A172 (cell line): Measurements from ENCODE around the gene WWC1. TPM values are rescaled to one million over a fixed set of nuclear protein-coding genes. Genes with fewer than 3 reads are reported as not detected.

Experiments used
- DNase-seq: peaks from one replicate; pipeline ENCODE4 v3.0.0-alpha.2; 2015; ENCODE audit warnings: low spot score
- total RNA-seq: library from RNA; depleted of rRNA; stranded (reverse); fragments of >200 nt; shearing (Covaris generic); gene quantifications from 2 replicates; pipeline ENCODE4 v1.2.3, GENCODE V29; 2014

WWC1 gene
- total RNA-seq, 1 experiment from 2014 or later, result 19.1 TPM

DNA sequence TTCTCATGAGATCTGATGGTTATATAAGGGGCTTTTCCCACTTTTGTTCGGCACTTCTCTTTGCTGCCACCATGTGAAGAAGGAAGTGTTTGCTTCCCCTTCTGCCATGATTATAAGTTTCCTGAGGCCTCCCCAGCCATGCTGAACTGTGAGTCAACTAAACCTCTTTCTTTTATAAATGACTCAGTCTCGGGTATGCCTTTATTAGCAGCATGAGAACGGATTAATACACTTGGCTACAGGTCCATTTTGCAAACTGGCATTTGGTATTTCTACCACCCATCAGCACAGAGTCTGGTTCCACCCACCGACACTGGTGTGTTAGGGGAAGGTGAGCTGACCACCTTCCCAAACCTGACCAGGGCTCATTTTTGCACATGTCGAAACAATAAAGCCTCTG is 146.9 kb downstream of the WWC1 start:
- DNase-seq, result no peak

DNA sequence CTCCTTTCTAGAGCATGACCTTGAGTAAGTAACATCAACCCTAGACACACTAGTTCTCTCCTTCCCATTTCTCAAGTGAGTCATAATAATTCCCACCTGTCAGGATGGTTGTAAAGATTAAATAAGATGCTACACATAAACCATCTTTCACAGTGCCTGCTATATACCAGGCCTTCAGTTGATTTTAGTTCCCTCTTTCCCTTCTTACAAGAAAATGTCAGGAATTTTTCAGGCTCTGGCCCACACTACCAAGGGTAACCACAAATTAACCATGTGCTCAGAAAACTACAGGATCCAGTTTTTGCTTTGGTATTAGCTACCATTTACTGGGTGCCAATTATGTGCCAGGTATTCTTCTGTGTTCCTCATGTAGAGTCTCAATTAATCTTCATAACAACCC is 152.1 kb downstream of the WWC1 start:
- DNase-seq, result no peak

- no peak for DNase-seq
These were observed 152.7 kb downstream of the WWC1 start for GRCh38 chr5:168443950-168444700.

- DNase-seq, result no peak
These were observed 155.7 kb downstream of the WWC1 start for GRCh38 chr5:168446983-168447619.

- DNase-seq, result no peak
These were observed 156.4 kb downstream of the WWC1 start for GRCh38 chr5:168447808-168448207.

- no peak for DNase-seq
These were observed 157.7 kb downstream of the WWC1 start for GRCh38 chr5:168449166-168449565.

GRCh38 chr5:168451565-168451964 is 160.1 kb downstream of the WWC1 start:
- DNase-seq, result no peak

DNA sequence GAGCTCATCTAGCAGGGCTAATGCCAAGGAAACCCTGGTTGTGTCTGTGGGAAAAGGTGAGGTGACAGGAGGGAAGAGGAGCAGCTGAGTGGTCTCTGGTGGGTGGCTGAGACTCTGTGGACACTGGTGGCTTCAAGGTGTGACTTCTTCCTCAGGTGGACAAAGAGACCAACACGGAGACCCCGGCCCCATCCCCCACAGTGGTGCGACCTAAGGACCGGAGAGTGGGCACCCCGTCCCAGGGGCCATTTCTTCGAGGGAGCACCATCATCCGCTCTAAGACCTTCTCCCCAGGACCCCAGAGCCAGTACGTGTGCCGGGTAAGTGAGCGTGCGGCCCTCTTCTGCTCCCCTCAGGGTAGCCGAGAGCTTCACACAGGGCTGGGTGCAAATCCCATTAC is 163.8 kb downstream of the WWC1 start:
- no peak for DNase-seq

GRCh38 chr5:168457542-168457941 is 166.1 kb downstream of the WWC1 start:
- no peak for DNase-seq

- DNase-seq, result no peak
These were observed 169.2 kb downstream of the WWC1 start for GRCh38 chr5:168460606-168461005.

- DNase-seq, result no peak
These were observed 171.6 kb downstream of the WWC1 start for GRCh38 chr5:168463081-168463480.

DNA sequence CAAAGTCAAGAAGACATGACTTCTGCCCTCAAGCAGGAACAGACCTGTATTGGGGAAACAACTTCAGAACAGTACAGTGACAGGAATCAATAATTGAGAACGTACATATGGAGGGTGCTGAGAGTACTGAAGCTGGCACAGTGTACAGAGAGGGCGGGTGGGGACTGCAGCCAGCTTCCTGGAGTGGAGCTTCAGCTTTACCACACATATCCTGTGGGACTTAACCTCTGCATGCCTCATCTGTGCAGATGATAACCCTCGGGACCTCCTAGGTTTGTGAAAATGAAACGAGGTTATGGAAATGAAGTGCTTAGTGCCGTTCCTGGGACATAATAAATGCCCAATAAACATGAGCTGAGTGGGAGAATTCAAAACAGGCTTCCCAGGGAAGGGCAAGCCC is 172.8 kb downstream of the WWC1 start:
- DNase-seq, result no peak

GRCh38 chr5:168464641-168465040 is 173.2 kb downstream of the WWC1 start:
- DNase-seq, result no peak

DNA sequence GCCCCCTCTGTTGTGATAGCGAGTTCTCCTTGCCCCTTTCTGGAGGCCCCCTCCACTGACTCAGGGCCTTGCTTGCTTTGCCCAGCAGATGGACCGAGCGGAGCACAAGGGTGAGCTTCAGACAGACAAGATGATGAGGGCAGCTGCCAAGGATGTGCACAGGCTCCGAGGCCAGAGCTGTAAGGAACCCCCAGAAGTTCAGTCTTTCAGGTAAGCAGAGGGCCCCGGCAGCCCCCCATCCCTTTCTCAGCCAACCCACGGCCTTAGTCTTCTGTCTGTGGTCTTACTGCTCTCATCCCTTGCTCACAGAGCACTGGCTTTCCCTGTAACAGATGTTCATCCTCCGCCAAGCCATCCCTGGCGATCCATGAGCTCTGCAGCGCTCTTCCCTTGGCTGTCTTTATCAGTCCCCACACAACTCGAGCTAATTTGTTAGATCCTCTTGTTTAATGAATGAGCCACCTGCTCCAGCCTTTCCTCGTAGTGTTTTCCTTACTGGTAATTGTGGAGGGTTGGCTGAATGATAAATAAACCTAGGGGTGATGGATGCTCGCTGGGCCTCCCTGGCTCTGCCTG is 176.4 kb downstream of the WWC1 start:
- DNase-seq, result no peak

DNA sequence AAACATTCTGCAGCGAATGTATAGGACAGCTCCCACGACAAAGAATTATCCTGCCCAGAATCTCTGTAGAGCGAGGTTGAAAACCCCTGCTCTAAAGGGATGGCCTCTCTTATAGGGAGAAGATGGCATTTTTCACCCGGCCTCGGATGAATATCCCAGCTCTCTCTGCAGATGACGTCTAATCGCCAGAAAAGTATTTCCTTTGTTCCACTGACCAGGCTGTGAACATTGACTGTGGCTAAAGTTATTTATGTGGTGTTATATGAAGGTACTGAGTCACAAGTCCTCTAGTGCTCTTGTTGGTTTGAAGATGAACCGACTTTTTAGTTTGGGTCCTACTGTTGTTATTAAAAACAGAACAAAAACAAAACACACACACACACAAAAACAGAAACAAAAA is 177.4 kb downstream of the WWC1 start:
- peak; percentile 44 for DNase-seq

DNA sequence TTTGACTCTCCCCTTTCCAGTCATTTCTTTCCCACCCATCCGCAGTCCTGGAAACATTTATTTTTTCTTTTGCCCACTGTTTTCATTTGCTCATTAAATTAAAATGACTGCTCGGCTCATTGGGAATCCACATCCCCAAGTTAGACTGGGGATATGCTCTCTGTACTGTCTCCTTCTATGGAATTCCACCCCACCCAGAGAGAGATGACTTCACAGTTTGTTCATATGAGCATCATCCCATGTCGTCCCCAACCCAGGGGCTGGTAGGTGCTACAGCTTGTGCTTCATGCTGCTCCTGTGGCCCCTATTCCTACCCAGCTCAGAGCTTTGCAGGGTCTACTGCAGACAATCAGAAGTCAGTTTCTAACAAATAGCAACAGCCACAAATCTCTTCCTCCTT is 178.4 kb downstream of the WWC1 start:
- no peak for DNase-seq

GRCh38 chr5:168471785-168472184 is 180.3 kb downstream of the WWC1 start:
- peak; percentile 68 for DNase-seq

GRCh38 chr5:168472329-168472728 is 180.9 kb downstream of the WWC1 start:
- DNase-seq, result peak; percentile 93

GRCh38 chr5:168474319-168474718 is 182.9 kb downstream of the WWC1 start:
- no peak for DNase-seq

- peak; percentile 76 for DNase-seq
These were observed 185.6 kb downstream of the WWC1 start for GRCh38 chr5:168477060-168477459.

- DNase-seq, result peak; percentile 20
These were observed 187.7 kb downstream of the WWC1 start for GRCh38 chr5:168479166-168479565.

DNA sequence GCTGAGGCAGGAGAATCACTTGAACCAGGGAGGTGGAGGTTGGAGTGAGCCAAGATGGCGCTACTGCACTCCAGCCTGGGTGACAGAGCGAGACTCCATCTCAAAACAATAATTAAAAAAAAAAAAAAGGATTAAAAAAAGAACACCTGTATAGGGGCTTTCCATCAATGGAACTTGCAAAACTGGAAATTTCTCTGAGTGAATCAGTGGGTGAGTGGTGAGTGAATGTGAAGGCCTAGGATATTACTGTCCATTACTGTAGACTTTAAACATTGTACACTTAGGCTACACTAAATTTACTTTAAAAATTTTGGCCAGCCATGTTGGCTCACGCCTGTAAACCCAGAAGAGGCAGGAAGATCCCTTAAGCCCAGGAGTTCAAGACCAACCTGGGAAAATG is 189.2 kb downstream of the WWC1 start:
- DNase-seq, result no peak

DNA sequence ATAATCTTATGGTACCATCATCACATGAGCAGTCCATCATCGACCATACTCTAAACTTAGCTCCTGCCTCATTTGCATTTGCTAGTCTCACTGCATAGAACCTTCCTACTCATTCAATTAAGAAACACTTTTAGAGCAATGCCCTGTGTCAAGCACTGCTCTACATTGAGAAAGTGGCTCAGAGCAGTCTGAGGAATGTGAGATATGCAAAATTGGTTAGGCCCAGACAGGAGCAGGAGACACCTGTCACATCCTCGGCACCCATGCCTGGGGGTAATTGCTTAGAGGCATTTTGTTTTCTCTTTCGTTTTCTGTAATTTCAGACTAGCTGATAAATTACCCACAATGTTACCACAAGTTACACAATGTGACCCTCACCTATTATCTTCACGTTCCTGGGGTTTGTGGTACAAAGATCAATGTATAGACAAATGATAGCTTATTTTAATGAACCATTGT is 189.9 kb downstream of the WWC1 start:
- DNase-seq, result no peak
